GM19463 (cell line): ENCODE data around the gene HMGA1.

Source experiments
- ATAC-seq: cut with Tn5 transposase; IDR thresholded peaks from one replicate; pipeline ENCODE4 v1.9.1; 2021; ENCODE audit warnings: mild to moderate bottlenecking, moderate library complexity; ENCODE audit not compliant: unreplicated experiment

HMGA1 gene

DNA sequence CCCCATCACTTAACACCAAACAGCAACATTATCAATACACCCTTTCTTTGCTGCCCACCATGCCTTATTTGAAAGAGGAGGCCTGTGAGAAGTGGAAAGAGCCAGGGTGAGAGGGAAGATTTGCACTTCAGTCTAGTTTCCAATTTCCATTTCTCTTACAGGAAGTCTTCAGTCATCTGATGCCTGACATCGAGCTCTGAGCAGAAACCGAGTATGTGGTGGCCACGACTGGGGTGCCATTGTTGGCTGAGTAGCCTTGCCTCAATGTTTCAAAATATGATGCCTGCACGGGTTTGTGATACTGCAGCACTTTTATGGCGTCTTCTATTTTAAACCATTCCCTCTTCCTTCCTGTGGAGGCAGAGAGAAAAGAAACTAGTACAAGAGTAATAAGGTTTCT, 51.9 kb downstream of the HMGA1 start:
- ATAC-seq: peak; percentile 51

GRCh38 chr6:34289137-34289536, 52.5 kb downstream of the HMGA1 start:
- ATAC-seq: no peak

DNA sequence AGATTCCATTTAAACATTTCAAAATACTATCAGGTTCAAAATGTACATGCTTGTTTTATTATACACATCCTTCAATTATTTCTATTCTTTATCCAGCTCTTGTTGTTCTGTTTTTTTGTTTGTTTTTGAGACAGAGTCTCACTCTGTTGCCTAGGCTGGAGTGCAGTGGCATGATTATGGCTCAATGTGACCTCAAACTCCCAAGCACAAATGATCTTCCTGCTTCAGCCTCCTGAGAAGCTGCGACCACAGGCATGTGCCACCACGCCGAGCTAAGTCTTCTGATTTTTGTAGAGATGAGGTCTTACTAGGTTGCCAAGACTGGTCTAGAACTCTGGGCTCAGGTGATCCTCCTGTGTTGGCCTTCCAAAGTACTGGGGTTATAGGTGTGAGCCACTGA, 56.3 kb downstream of the HMGA1 start:
- no peak for ATAC-seq

DNA sequence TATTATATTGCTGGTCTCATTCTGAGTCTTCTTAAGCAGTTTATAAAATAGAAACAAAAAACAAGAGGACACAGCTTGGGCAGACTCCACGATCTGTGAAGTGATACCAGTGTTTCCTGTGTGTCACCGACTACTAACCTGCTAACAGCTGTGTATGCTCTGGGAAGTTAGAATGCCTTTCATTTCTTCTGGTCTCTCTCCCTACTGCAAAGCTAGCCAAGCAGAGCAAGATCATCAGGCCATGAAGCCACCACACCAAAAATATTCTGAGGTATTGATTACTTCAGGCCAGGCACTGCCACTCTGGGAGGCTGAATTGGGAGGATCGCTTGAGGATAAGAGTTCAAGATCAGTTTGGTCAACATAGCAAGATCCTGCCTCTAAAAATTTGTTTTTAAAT, 59.0 kb downstream of the HMGA1 start:
- peak; percentile 85 for ATAC-seq
